Type B pancreatic cell (in vitro differentiated cells): ENCODE results near the gene CT45A1. TPM values are rescaled to one million over a fixed set of nuclear protein-coding genes. Genes with fewer than 3 reads are reported as not detected.
"Not testable (repeated sequence)": the region's sequence is repeated elsewhere in the genome, so short reads cannot be mapped to it uniquely, and the experiment has no call there.

ENCODE experiments used
- DNase-seq: peaks from one replicate; pipeline ENCODE4 v3.0.0; 2021; ENCODE audit warnings: mixed read lengths; ENCODE audit not compliant: unreplicated experiment; ENCODE audit errors: extremely low spot score
- H3K27ac Mint-ChIP-seq: 2 replicates; pipeline ENCODE4 v1.8.0; 2021; ENCODE audit warnings: mild to moderate bottlenecking, mixed read lengths
- H3K27me3 Mint-ChIP-seq: 2 replicates; pipeline ENCODE4 v1.8.0; 2021; ENCODE audit warnings: mixed read lengths
- H3K36me3 Mint-ChIP-seq: 2 replicates; pipeline ENCODE4 v1.8.0; 2021; ENCODE audit warnings: mixed read lengths
- H3K4me1 Mint-ChIP-seq: one replicate; pipeline ENCODE4 v1.8.0; 2021; ENCODE audit warnings: mixed read lengths; ENCODE audit not compliant: unreplicated experiment
- H3K4me3 Mint-ChIP-seq: 2 replicates; pipeline ENCODE4 v1.8.0; 2021; ENCODE audit warnings: mild to moderate bottlenecking, mixed read lengths
- H3K9me3 Mint-ChIP-seq: 2 replicates; pipeline ENCODE4 v1.8.0; 2021; ENCODE audit warnings: mixed read lengths
- total RNA-seq: library from RNA; stranded (reverse); gene quantifications from 2 replicates; pipeline ENCODE4 v1.2.1, GENCODE V29; 2021; ENCODE audit warnings: low replicate concordance
- TF ChIP-seq, protein P1 (sequence below): fragments of 200-600 bp; sonication (generic); conservative IDR thresholded peaks from 2 replicates; pipeline ENCODE4 v1.5.0; 2021; ENCODE audit warnings: antibody characterized with exemption, mild to moderate bottlenecking

CT45A1 gene
- total RNA-seq, 1 donor from 2014 or later, result not detected

DNA sequence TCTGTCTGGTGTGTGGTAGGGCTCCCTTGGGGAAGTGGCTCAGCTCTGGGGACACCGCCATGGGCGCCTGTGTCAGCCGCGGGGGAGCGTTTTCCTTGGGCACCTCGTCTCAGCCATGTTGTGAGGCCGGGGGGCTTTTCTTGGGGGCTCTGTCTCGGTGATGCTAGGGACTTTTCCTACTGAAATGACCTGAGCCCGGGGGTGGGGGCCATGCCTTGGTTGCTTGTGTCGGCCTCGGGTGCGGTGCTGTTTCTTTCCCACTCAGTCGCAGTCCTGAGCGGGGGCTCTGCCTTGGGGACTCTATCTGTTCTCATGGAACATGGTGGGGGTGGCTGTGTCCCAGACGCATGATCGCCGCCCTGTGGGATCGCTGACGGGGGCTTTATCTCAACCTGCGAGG is 356 bp downstream of the CT45A1 start:
- no peak overlapping the region for H3K4me3 Mint-ChIP-seq

DNA sequence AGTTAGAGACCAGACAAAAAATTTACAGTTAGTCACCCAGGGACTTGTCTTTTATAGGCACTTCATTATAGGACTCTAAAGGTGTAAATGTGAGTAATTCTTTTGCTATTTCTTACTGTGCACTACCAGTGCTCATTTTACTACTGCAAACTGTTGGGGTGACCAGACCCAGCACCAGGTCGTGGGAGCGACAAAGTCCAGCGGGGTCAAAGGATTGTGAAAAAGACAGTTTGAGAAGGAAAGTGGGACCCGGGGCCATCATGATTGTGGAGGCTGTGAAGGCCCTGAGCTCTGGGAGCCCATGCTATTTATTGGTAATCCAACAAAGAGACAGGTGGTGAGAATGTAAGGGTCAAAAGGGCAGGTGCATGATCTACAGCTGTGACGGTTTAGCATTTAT is 21.2 kb downstream of the CT45A1 start:
- not testable (repeated sequence) for DNase-seq, H3K4me3 Mint-ChIP-seq, H3K27me3 Mint-ChIP-seq, H3K9me3 Mint-ChIP-seq, H3K36me3 Mint-ChIP-seq, H3K4me1 Mint-ChIP-seq
- H3K27ac Mint-ChIP-seq, result peak overlapping the region; percentile 46

More for the DNA sequence above, 356 bp downstream of the CT45A1 start:
- Mint-ChIP-seq H3K4me1 (no peaks in the 10 kb centered on the region), H3K36me3 (no peaks in the 10 kb centered on the region), H3K27ac (no peak overlapping the region), H3K27me3 (no peaks in the 10 kb centered on the region), H3K9me3 (no peaks in the 10 kb centered on the region)
- DNase-seq, result no peak
- TF ChIP-seq, protein P1, sequence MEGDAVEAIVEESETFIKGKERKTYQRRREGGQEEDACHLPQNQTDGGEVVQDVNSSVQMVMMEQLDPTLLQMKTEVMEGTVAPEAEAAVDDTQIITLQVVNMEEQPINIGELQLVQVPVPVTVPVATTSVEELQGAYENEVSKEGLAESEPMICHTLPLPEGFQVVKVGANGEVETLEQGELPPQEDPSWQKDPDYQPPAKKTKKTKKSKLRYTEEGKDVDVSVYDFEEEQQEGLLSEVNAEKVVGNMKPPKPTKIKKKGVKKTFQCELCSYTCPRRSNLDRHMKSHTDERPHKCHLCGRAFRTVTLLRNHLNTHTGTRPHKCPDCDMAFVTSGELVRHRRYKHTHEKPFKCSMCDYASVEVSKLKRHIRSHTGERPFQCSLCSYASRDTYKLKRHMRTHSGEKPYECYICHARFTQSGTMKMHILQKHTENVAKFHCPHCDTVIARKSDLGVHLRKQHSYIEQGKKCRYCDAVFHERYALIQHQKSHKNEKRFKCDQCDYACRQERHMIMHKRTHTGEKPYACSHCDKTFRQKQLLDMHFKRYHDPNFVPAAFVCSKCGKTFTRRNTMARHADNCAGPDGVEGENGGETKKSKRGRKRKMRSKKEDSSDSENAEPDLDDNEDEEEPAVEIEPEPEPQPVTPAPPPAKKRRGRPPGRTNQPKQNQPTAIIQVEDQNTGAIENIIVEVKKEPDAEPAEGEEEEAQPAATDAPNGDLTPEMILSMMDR, result no peak

DNA sequence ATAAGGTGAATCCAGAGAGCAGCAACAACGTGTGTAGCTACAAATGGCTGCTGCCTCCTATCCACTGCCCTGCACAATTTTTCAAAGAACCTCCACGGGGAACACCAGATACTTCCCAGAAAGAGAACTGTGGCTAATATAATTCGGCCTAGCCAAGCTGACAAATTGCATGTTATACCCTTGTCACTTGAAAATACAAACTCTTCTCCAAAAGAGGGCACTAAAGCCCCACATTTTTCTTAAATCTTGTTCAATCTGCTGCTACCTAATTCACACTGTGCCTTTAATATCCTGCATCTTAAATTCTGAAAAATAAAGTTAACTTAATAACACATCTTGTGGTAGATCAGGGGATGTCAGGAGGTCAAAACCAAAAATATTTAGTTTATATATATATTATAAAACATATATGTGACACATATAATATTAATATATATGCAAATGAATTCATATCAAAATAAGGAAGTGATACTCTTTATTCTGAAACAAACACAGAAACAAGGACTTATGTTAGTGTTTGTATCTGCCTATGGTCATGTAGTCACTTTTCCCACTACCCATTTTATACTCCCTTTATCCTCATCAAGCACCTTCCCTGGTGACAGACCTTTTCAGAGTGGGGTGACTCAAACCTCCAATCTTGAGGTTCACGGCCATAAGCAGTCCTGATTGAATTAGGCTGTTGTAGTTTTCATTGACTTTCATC is 24.1 kb downstream of the CT45A1 start:
- Mint-ChIP-seq H3K4me3 (no peak overlapping the region), H3K9me3 (peaks cover 4% of the 10 kb centered on the region), H3K27ac (no peak overlapping the region), H3K36me3 (no peaks in the 10 kb centered on the region), H3K4me1 (no peaks in the 10 kb centered on the region), H3K27me3 (no peaks in the 10 kb centered on the region)
- TF ChIP-seq, protein P1, result no peak
- no peak for DNase-seq

DNA sequence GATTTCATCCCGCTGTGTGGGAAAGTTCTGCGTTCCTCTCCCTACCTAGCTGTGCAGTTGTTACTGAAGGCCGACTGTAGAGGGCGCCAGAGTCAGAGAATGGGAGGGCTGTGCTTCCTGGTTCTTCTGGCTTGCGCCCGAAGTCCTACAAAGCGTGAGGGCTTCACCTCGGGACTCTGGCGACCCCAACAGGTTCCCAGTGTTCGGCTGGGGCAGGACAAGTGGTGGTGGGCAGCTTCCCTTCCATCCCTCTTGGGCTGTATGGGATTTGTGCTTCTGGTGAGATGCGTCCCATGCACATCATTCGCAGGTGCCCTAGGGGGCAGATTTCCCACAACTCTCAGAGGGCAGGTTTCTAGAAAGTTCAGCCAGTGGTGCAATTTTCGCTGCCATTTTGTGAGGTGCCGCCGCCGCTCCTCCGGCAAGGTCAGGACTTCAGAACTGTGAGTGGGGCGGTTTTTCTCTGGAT is 27.3 kb downstream of the CT45A1 start:
- H3K9me3 Mint-ChIP-seq, result peaks cover 4% of the 10 kb centered on the region
- no peak for DNase-seq

DNA sequence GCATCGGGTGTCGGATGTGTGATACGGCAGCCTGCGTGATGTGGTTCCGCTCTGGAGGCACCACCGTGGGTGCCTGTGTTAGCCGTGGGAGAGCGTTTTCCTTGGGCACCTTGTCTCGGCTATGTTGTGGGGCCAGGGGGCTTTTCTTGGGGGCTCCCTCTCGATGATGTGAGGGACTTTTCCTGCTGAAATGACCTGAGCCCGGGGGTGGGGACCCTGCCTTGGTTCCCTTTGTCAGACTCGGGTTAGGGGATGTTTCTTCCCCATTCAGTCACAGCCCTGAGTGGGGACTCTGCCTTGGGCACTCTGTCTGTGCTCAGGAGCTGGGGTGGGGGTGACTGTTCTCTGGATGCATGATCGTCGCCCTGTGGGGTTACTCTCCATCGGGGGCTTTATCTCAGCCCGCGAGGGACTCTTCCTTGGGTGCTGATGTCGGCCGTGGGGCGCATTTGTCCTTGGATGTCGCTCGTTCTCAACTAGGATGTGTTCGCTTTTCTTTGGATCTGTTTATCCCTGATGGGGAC is 27.8 kb downstream of the CT45A1 start:
- H3K9me3 Mint-ChIP-seq, result peaks cover 4% of the 10 kb centered on the region
- TF ChIP-seq, protein P1, result no peak
- DNase-seq, result no peak
- no peaks in the 10 kb centered on the region for H3K36me3 Mint-ChIP-seq
- H3K4me3 Mint-ChIP-seq, result no peak overlapping the region
- H3K27ac Mint-ChIP-seq, result no peak overlapping the region
- H3K4me1 Mint-ChIP-seq, result no peaks in the 10 kb centered on the region
- no peaks in the 10 kb centered on the region for H3K27me3 Mint-ChIP-seq

More for the DNA sequence above, 27.3 kb downstream of the CT45A1 start:
- H3K36me3 Mint-ChIP-seq, result no peaks in the 10 kb centered on the region
- no peaks in the 10 kb centered on the region for H3K4me1 Mint-ChIP-seq
- TF ChIP-seq, protein P1, result peak; percentile 42
- H3K27ac Mint-ChIP-seq, result no peak overlapping the region
- no peaks in the 10 kb centered on the region for H3K27me3 Mint-ChIP-seq
- no peak overlapping the region for H3K4me3 Mint-ChIP-seq

DNA sequence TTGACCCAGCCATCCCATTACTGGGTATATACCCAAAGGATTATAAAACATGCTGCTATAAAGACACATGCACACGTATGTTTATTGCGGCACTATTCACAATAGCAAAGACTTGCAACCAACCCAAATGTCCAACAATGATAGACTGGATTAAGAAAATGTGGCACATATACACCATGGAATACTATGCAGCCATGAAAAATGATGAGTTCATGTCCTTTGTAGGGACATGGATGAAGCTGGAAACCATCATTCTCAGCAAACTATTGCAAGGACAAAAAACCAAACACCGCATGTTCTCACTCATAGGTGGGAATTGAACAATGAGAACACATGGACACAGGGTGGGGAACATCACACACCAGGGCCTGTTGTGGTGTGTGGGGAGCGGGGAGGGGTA is 31.3 kb downstream of the CT45A1 start:
- H3K27ac Mint-ChIP-seq, H3K27me3 Mint-ChIP-seq, H3K36me3 Mint-ChIP-seq, DNase-seq, H3K9me3 Mint-ChIP-seq, H3K4me1 Mint-ChIP-seq, H3K4me3 Mint-ChIP-seq: not testable (repeated sequence)

DNA sequence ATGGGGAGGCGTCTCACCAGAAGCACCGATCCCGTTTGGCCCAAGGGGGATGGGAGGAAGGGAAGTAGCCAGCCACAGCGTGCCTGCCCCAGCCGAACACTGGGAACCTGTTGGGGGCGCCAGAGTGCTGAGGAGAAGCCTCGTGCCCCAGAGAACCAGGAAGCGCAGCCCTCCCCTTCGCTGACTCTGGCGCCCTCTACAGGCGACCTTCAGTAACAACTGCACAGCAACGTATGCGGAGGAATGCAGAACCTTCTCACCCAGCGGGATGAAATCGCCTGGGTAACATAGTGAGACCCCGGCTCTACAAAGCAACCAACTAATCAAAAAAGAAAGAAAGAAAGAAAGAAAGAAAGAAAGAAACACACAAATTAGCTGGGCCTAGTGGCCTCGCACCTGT is 54.7 kb downstream of the CT45A1 start, which contains the start of gene CT45A3:
Gene CT45A3 (minus strand): TSS at position 101 of the 400 bp plus-strand sequence. CDS start 3,747 bp downstream, outside the sequence.
- not testable (repeated sequence) for H3K27me3 Mint-ChIP-seq, H3K27ac Mint-ChIP-seq, H3K9me3 Mint-ChIP-seq, H3K4me1 Mint-ChIP-seq, H3K4me3 Mint-ChIP-seq, DNase-seq, H3K36me3 Mint-ChIP-seq
